ENCODE measurements around the gene OXCT2. TPM values are rescaled to one million over a fixed set of nuclear protein-coding genes. Genes with fewer than 3 reads are reported as not detected.
"Not testable (repeated sequence)": the region's sequence is repeated elsewhere in the genome, so short reads cannot be mapped to it uniquely, and the experiment has no call there.

Gene OXCT2
- total and polyA plus RNA-seq, 7 donors, result 0.03 to 0.48 (median 0.23) TPM; not detected in 2

DNA sequence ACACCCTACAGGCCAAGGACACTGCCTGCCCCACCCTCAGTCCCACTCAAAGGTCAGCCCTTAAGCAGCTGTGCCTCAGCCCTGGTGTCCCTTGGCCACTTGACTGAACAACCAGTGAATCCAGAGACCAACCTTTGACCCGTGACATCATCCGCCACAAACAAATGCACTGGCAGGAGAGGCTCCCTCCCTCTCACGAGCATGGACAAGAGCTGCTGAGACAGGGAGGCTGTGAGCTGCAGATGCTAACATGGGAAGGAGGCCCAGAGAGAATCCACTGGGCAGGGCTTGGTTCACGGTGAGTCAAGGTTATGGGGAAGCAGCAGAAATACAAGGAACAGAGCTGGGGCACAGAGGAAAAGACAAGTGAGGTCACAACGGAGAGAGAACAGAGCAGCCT lies 4.7 kb downstream of the OXCT2 start:
- intact Hi-C loops (cut with DNase I); H3K4me1 ChIP-seq; H3K4me3 ChIP-seq; DNase-seq; H3K9me3 ChIP-seq; H3K27me3 ChIP-seq (ENCODE audit: insufficient read depth in 3 of 3, low read length in 2 of 3); H3K27ac ChIP-seq: not testable (repeated sequence)
- 55 to 100% (median 62%) methylated on average over 1 of the region's 5 CpGs for WGBS, 3 donors
- peaks cover 0 to 11% of the 10 kb centered on the region in 2 donors for H3K36me3 ChIP-seq (ENCODE audit: insufficient read depth in 1 of 2, low read depth in 1 of 2)
- ATAC-seq, result peak in 1 of 4 donors; percentile 27

DNA sequence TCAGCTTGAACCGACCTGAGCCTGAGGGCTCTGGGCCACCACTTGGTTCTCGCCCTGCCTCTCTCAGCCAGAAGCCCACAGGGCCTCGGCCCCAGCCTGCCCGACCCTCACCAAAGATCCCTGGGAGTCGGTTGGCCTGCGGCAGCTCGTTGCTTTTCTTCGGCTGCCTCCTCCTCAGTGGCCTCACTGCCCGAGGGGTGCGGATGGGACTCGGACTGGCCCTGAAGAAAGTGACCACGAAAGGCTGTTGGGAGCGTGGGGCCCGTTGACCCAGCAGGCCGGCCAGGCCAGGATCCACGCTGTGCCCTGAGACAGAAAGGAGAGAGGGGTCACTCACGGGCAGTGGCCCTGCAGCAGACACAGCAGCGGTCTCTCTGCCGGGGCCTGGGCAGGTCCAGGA lies 6.6 kb downstream of the OXCT2 start:
- ATAC-seq, result peak in 3 of 4 donors; percentile 16 to 44 (median 22)
- DNase-seq; H3K4me1 ChIP-seq; H3K27me3 ChIP-seq (ENCODE audit: insufficient read depth in 3 of 3, low read length in 2 of 3); H3K27ac ChIP-seq; H3K9me3 ChIP-seq; H3K4me3 ChIP-seq; intact Hi-C loops (cut with DNase I): not testable (repeated sequence)
- H3K36me3 ChIP-seq (ENCODE audit: insufficient read depth in 1 of 2, low read depth in 1 of 2), result peaks cover 0 to 17% of the 10 kb centered on the region in 2 donors
- WGBS, 3 donors, result 70 to 91% (median 81%) methylated on average over 7 to 13 of the region's 19 CpGs

DNA sequence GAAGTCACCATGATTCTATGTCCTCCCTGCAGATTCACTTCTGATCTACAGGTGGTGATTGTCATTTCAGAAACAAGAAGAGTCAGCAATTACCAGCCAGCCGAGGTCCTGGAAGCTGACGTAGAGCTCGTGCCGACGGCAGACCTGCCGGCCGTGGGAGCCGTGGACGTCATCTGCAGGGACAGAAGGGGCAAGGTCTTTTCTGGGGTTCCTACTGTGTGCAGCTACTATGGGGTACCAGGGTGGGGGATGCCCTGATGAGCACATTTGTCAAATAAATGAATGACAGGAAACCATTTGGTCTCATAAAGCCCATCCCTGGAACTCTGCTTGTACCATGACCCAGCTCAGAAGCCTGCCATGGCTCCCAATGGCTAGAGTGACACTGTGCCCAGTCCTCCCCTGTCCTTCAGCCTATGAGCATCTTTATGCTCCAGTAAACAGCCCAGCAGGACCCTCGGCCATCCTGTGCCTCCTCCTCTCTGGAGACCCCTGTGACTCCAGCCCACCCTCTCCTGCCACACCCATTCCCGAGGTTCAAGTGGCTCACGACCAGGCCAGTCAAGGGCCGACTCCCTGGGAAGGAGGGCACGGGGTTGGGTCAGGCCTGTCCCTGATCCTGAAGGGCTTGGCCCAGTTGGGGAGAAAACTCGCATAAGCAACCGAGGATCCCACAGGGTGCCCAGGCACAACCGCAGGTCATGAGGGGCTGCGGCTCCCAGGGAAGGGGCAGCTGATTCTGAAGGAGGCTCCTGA lies 7.4 kb downstream of the OXCT2 start:
- DNase-seq; intact Hi-C loops (cut with DNase I); H3K4me3 ChIP-seq; H3K27me3 ChIP-seq (ENCODE audit: insufficient read depth in 3 of 3, low read length in 2 of 3); H3K27ac ChIP-seq; H3K9me3 ChIP-seq; H3K4me1 ChIP-seq: not testable (repeated sequence)
- peak in 2 of 4 donors; percentile 13 to 30 for ATAC-seq
- peaks cover 0 to 24% of the 10 kb centered on the region in 2 donors for H3K36me3 ChIP-seq (ENCODE audit: insufficient read depth in 1 of 2, low read depth in 1 of 2)
- 70 to 76% (median 71%) methylated on average over 14 to 15 of the region's 18 CpGs for WGBS, 3 donors

DNA sequence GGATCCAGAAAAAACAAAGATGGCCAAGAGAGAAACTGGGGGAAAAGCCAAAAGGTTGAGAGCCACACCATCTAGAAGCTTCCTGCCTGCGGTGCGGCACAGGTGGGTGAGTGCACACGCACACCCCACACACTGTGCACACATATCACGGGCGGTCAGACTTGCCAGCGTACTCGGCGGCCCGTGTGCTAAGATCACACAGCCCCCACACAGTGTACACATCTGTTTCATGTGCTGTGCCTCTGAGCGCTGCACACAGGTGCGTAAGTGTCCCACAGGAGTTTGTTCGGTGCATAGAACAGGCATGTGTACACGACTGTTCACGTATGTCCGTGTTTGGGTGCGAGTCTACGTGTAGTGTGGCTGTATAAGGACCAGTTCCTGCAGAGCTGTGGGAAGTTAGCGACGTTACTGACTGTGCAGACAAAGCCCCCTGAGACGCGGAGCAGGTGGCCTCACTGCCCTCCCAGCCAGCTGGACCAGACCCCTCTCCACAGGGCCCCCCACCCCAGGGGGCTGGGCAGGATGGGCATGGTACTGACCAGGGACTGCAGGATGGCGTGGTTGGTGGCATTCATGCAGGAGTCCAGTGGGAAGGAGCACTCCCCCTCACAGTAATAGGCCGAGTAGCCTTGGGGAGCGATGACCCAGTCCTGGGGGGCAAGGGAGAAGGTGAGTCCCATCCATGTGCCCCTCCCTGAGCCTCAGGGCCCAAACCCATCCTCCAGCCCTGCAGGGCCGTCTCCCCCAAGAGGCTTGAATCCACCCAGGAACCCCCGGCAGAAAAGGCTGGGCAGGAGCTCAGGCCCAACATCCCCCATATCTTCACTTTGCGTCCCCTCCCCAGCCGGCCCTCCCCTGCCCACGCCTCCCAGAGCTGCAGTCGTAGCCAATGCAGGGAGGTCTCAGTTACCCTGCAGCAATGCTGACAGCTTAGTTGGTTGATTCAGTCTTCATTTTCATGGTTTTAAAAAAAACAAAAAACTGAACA lies 8.3 kb downstream of the OXCT2 start:
- H3K27me3 ChIP-seq (ENCODE audit: insufficient read depth in 3 of 3, low read length in 2 of 3), result no peaks in the 10 kb centered on the region
- no peaks in the 10 kb centered on the region for H3K9me3 ChIP-seq
- H3K4me1 ChIP-seq, result no peaks in the 10 kb centered on the region
- WGBS, 3 donors, result 87 to 88% (median 88%) methylated on average over 25 to 30 of the region's 30 CpGs
- H3K27ac ChIP-seq, result no peak overlapping the region
- ATAC-seq (no peak), DNase-seq (no peak)
- H3K4me3 ChIP-seq, result no peak overlapping the region
- intact Hi-C loops (cut with DNase I), result no loop called here
- peaks cover 0 to 33% of the 10 kb centered on the region in 2 donors for H3K36me3 ChIP-seq (ENCODE audit: insufficient read depth in 1 of 2, low read depth in 1 of 2)
- TF ChIP-seq, protein P1, sequence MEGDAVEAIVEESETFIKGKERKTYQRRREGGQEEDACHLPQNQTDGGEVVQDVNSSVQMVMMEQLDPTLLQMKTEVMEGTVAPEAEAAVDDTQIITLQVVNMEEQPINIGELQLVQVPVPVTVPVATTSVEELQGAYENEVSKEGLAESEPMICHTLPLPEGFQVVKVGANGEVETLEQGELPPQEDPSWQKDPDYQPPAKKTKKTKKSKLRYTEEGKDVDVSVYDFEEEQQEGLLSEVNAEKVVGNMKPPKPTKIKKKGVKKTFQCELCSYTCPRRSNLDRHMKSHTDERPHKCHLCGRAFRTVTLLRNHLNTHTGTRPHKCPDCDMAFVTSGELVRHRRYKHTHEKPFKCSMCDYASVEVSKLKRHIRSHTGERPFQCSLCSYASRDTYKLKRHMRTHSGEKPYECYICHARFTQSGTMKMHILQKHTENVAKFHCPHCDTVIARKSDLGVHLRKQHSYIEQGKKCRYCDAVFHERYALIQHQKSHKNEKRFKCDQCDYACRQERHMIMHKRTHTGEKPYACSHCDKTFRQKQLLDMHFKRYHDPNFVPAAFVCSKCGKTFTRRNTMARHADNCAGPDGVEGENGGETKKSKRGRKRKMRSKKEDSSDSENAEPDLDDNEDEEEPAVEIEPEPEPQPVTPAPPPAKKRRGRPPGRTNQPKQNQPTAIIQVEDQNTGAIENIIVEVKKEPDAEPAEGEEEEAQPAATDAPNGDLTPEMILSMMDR (IDR thresholded peaks at IDR 0.05), result no peak

DNA sequence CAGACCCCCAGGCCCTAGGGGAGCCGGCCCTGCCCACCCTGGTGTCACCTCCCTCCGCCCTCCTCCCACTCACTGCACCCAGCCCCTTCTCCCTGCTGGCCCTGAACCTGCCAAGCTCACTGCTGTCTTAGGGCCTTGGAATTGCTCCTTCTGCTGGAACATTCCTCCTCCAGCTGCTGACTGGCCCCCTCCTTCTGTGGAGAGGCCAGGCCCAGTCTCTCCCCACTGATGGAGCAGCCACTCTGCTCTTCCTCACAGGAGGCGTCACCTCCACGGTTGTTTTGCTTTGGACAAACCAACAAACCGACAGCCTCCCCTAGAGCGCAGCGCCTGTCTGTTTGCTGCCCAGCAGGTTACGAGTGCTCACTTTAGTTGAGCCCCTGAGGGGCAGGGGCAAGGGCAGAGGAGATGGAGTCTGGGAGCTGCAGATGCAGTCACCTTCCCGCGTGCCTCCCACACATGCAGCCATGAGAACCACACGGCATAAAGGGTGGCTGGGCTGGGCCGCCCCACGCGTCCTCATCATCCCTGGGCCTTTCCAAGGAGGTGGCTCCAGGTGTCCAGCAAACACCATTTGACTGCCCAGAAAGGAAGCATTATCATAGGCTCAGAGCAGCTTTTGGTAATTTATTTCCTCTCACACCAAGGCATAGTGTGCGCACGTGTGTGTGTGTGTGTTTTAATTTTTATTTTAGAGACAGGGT lies 9.4 kb downstream of the OXCT2 start:
- DNase-seq (no peak), ATAC-seq (no peak)
- intact Hi-C loops (cut with DNase I), result no loop called here
- Histone ChIP-seq H3K4me3 (no peak overlapping the region), H3K9me3 (no peaks in the 10 kb centered on the region), H3K4me1 (no peaks in the 10 kb centered on the region), H3K27ac (no peak overlapping the region), H3K36me3 (ENCODE audit: insufficient read depth in 1 of 2, low read depth in 1 of 2) (peaks cover 0 to 45% of the 10 kb centered on the region in 2 donors), H3K27me3 (ENCODE audit: insufficient read depth in 3 of 3, low read length in 2 of 3) (no peaks in the 10 kb centered on the region)
- TF ChIP-seq, protein P1 (IDR thresholded peaks at IDR 0.05), result no peak
- WGBS, 3 donors, result 68 to 72% (median 71%) methylated on average over 16 of the region's 16 CpGs
